A673 (cell line): ENCODE results near the gene APIP.

Experiments
- EZH2 ChIP-seq: fragments of 200-600 bp; sonication (generic); IDR thresholded peaks from 2 replicates; pipeline ENCODE4 v1.6.1; 2017; ENCODE audit warnings: borderline replicate concordance, low read depth, mild to moderate bottlenecking, mixed read lengths, antibody characterized with exemption, low read length; ENCODE audit not compliant: poor library complexity, severe bottlenecking
- TF ChIP-seq, protein P1 (sequence below): fragments of 300-800, 200-600 bp; sonication (generic); conservative IDR thresholded peaks from 2 replicates; pipeline ENCODE4 v1.5.1; 2017; ENCODE audit warnings: low read depth, mild to moderate bottlenecking, antibody characterized with exemption, low read length, moderate library complexity, mixed read lengths

DNA sequence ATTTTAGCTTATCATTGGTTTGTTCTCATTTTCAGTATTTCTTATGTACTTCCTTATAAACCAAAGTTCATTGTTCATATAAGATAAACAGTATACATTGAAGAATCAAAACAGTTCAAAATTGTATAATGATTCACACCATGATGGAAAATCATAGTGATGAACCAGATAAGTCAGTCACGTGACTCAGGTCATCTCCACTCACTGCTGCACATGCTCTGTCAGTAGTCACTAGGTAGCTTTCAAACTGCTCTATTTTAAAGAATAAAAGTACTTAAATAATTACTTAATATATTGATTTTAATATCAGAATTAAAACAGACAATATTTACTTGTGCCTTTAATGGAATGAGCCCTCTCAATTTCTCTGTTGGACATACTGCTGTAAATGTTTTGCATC is 37.8 kb upstream of the APIP start:
- TF ChIP-seq, protein P1, sequence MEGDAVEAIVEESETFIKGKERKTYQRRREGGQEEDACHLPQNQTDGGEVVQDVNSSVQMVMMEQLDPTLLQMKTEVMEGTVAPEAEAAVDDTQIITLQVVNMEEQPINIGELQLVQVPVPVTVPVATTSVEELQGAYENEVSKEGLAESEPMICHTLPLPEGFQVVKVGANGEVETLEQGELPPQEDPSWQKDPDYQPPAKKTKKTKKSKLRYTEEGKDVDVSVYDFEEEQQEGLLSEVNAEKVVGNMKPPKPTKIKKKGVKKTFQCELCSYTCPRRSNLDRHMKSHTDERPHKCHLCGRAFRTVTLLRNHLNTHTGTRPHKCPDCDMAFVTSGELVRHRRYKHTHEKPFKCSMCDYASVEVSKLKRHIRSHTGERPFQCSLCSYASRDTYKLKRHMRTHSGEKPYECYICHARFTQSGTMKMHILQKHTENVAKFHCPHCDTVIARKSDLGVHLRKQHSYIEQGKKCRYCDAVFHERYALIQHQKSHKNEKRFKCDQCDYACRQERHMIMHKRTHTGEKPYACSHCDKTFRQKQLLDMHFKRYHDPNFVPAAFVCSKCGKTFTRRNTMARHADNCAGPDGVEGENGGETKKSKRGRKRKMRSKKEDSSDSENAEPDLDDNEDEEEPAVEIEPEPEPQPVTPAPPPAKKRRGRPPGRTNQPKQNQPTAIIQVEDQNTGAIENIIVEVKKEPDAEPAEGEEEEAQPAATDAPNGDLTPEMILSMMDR, result no peak
- TF ChIP-seq EZH2, result no peak
